Liver (tissue), 9 donors: ENCODE measurements around the gene PTPRN2. TPM values are rescaled to one million over a fixed set of nuclear protein-coding genes. Genes with fewer than 3 reads are reported as not detected.
A peak's percentile ranks its signal among the peaks of the same experiment; 100 is the strongest.

Experiments used
- DNase-seq: peaks from one replicate; pipeline ENCODE4 v3.0.0-alpha.2; 2017; ENCODE audit warnings: low spot score
- H3K27ac ChIP-seq, 2 donors: one replicate each; pipeline ENCODE4 v1.7.0; 2013; ENCODE audit warnings: inconsistent platforms in 2 of 2, low read length in 2 of 2, control low read depth in 1 of 2, low read depth in 1 of 2, mild to moderate bottlenecking in 1 of 2
- H3K27me3 ChIP-seq, 4 donors: one replicate each; pipeline versions ENCODE4 v1.6.1 to v1.7.0; 2013; ENCODE audit warnings: low read length in 3 of 4, inconsistent platforms in 1 of 4, mild to moderate bottlenecking in 1 of 4, moderate library complexity in 1 of 4; ENCODE audit not compliant: control insufficient read depth in 4 of 4, insufficient read depth in 4 of 4
- H3K36me3 ChIP-seq, 4 donors: one replicate each; pipeline versions ENCODE4 v1.6.1 to v1.7.0; 2013; ENCODE audit warnings: low read length in 3 of 4, mild to moderate bottlenecking in 3 of 4, low read depth in 1 of 4, moderate library complexity in 1 of 4; ENCODE audit not compliant: control insufficient read depth in 4 of 4, insufficient read depth in 3 of 4
- H3K4me1 ChIP-seq, 4 donors: one replicate each; pipeline versions ENCODE4 v1.6.1 to v1.7.0; 2013; ENCODE audit warnings: low read length in 3 of 4, mild to moderate bottlenecking in 3 of 4, moderate library complexity in 1 of 4; ENCODE audit not compliant: control insufficient read depth in 4 of 4, insufficient read depth in 4 of 4
- H3K4me3 ChIP-seq, 3 donors: one replicate each; pipeline versions ENCODE4 v1.6.1 to v1.7.0; 2013; ENCODE audit warnings: low read length in 3 of 3, control low read depth in 1 of 3, low read depth in 1 of 3, mild to moderate bottlenecking in 1 of 3
- H3K9ac ChIP-seq, 2 donors: one replicate each; pipeline ENCODE4 v1.7.0; 2013; ENCODE audit warnings: low read length in 2 of 2, mild to moderate bottlenecking in 2 of 2, moderate library complexity in 2 of 2, control low read depth in 1 of 2, low read depth in 1 of 2
- H3K9me3 ChIP-seq, 4 donors: one replicate each; pipeline versions ENCODE4 v1.6.1 to v1.7.0; 2013; ENCODE audit warnings: low read length in 3 of 4; ENCODE audit not compliant: control insufficient read depth in 4 of 4
- EGR1 ChIP-seq, 2 donors: IDR thresholded peaks; 2 replicates each; pipeline ENCODE4 v1.6.1; 2016 to 2018; ENCODE audit warnings: antibody characterized with exemption in 2 of 2, low read depth in 2 of 2
- FOXA1 ChIP-seq: IDR thresholded peaks from 2 replicates; pipeline ENCODE4 v1.6.1; 2016; ENCODE audit warnings: antibody characterized with exemption
- FOXA2 ChIP-seq: IDR thresholded peaks from 2 replicates; pipeline ENCODE4 v1.6.1; 2016; ENCODE audit warnings: antibody characterized with exemption
- GABPA ChIP-seq, 2 donors: IDR thresholded peaks in 1 of 2; conservative IDR thresholded peaks in 1 of 2; 2 replicates each; pipeline ENCODE4 v1.6.1; 2016; ENCODE audit warnings: antibody characterized with exemption in 2 of 2, mild to moderate bottlenecking in 1 of 2, moderate library complexity in 1 of 2
- HNF4A ChIP-seq, 2 donors: conservative IDR thresholded peaks; 2 replicates each; pipeline ENCODE4 v1.6.1; 2016; ENCODE audit warnings: antibody characterized with exemption in 2 of 2, mild to moderate bottlenecking in 2 of 2
- RAD21 ChIP-seq, 2 donors: IDR thresholded peaks; 2 replicates each; pipeline ENCODE4 v1.6.1; 2016; ENCODE audit warnings: antibody characterized with exemption in 2 of 2, mild to moderate bottlenecking in 2 of 2
- REST ChIP-seq: IDR thresholded peaks from 2 replicates; pipeline ENCODE4 v1.6.1; 2016; ENCODE audit warnings: antibody characterized with exemption, mild to moderate bottlenecking
- SP1 ChIP-seq: IDR thresholded peaks from 2 replicates; pipeline ENCODE4 v1.6.1; 2018; ENCODE audit warnings: antibody characterized with exemption, mild to moderate bottlenecking
- TAF1 ChIP-seq: conservative IDR thresholded peaks from 2 replicates; pipeline ENCODE4 v1.6.1; 2016; ENCODE audit warnings: antibody characterized with exemption, mild to moderate bottlenecking
- ZBTB33 ChIP-seq: IDR thresholded peaks from 2 replicates; pipeline ENCODE4 v1.6.1; 2016; ENCODE audit warnings: antibody characterized with exemption
- whole genome bisulfite sequencing: extraction: QIAGEN DNeasy Blood & Tissue Kit; methylation state at CpG from one replicate; pipeline ENCODE4 v1.1.7; 2013; 5-methylcytosine and 5-hydroxymethylcytosine counted together
- polyA plus RNA-seq, 2 donors: library from polyadenylated mRNA; stranded (reverse) in 1 of 2; unstranded in 1 of 2; fragments of 200-250 nt in 1 of 2; fragments of >200 nt in 1 of 2; fragmentation: Nextera tagmentation in 1 of 2; extraction: Ambion mirVana in 1 of 2; gene quantifications; one replicate each; pipeline versions ENCODE4 v1.2.1 to v1.2.3, GENCODE V29; 2013 to 2015
- total RNA-seq, 2 donors: library from RNA; depleted of rRNA; stranded (reverse); fragments of >200 nt; gene quantifications; one replicate each; pipeline ENCODE4 v1.2.3, GENCODE V29; 2014
- TF ChIP-seq, protein P1 (sequence below): IDR thresholded peaks from 2 replicates; pipeline ENCODE4 v1.6.1; 2016; ENCODE audit warnings: antibody characterized with exemption
- donor health status: healthy.
- donor health status: healthy.
- donor health status: healthy.
- donor health status: healthy.
- donor health status: healthy.

Gene PTPRN2
- total and polyA plus RNA-seq, 4 donors = 0.75 to 1.9 (median 1.1) TPM

- no peak overlapping the region for H3K27ac ChIP-seq
- no peak for TF ChIP-seq SP1
- TF ChIP-seq EGR1 (IDR thresholded peaks at IDR 0.05; ENCODE audit: low read depth in 2 of 2) = no peak
- TF ChIP-seq, protein P1, sequence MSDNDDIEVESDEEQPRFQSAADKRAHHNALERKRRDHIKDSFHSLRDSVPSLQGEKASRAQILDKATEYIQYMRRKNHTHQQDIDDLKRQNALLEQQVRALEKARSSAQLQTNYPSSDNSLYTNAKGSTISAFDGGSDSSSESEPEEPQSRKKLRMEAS = no peak
- TF ChIP-seq GABPA (IDR thresholded peaks at IDR 0.05 in 1 of 2, conservative IDR thresholded peaks at IDR 0.05 in 1 of 2) = no peak
- H3K27me3 ChIP-seq = peaks cover 0 to 8% (median 1%) of the 10 kb centered on the region in 4 donors
- no peak for DNase-seq
- 91% methylated on average over 24 of the region's 24 CpGs for whole genome bisulfite sequencing
- H3K9ac ChIP-seq = no peak overlapping the region
- no peaks in the 10 kb centered on the region for H3K9me3 ChIP-seq
- H3K4me1 ChIP-seq = peaks cover 0 to 5% (median 0%) of the 10 kb centered on the region in 4 donors
- H3K4me3 ChIP-seq = no peak overlapping the region
- H3K36me3 ChIP-seq = no peaks in the 10 kb centered on the region
Observed at GRCh38 chr7:157570531-157571200, 1017.0 kb downstream of the PTPRN2 start.

DNA sequence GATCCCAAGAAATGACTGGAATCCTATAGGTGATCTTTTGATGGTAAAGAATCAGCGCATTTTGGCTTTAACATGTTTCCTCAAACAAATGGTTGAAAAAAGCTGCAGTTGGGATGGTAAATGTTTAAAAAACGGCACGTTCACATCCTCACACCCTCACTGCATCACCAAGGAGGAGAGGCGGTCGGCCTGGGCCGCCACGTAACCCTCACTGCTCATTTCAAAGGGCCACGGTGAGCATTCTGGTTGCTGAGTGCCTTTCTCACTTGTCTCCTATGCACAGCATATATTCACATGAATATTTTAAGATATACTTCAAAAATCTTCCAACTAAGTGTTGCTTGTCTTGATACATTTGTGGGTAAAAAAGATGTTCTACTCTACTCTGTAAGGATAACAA is 1017.7 kb downstream of the PTPRN2 start:
- no peaks in the 10 kb centered on the region for H3K9me3 ChIP-seq
- no peak for DNase-seq
- peaks cover 0 to 8% (median 1%) of the 10 kb centered on the region in 4 donors for H3K27me3 ChIP-seq
- no peak for TF ChIP-seq TAF1
- no peak for TF ChIP-seq HNF4A (conservative IDR thresholded peaks at IDR 0.05)
- no peak for TF ChIP-seq REST
- TF ChIP-seq, protein P1 = no peak
- no peak for TF ChIP-seq FOXA1
- H3K4me1 ChIP-seq = peaks cover 0 to 5% (median 0%) of the 10 kb centered on the region in 4 donors
- 91% methylated on average over 8 of the region's 8 CpGs for WGBS
- H3K36me3 ChIP-seq = no peaks in the 10 kb centered on the region
- no peak overlapping the region for H3K27ac ChIP-seq
- no peak overlapping the region for H3K4me3 ChIP-seq
- H3K9ac ChIP-seq = no peak overlapping the region

DNA sequence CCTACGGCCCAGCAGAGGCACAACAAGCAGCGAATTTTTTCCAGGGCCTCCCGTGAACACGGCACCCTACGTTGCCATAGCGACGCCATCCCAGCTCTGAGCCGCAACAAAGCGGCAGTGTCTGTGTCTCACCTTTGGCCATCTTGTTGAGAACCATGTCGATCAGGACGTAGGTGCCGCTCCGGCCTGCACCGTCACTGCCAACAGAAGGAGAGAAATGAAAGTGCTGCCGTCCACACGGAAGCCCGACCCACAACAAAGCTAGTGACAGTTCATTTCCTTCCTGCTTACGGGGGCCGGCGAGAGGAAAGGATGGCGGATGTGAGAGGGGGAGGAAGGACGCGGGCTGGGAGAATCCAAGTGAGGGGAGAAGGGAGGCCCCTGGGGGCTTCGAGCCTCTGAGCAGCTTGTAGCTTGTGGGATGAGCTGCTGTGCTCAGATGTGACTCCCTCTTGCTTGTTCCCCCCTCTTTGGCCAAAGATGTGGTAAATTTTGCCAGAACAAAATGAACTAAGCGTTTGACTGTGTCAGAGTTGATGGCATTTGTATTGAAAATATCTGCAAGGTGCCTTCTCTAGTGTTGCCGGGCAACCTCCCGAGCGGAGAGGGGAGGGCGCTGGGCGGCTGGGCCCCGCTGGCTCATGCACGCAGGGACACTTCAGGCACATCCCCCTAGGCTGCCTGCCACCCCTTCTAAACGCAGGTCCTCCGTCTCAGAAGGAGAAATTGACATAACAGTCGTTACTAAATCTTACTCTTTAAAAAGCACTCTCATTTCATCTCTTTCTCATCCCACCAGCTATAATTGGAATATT is 1018.6 kb downstream of the PTPRN2 start:
- peak; percentile 40 for DNase-seq

More for the DNA sequence above, 1018.6 kb downstream of the PTPRN2 start:
- WGBS = 24% methylated on average over 35 of the region's 35 CpGs
- TF ChIP-seq RAD21 (IDR thresholded peaks at IDR 0.05) = peak in 1 of 2 donors; percentile 25
- TF ChIP-seq ZBTB33 = no peak
- no peak for TF ChIP-seq FOXA2
- H3K9me3 ChIP-seq = no peaks in the 10 kb centered on the region
- H3K27me3 ChIP-seq = peaks cover 0 to 8% (median 1%) of the 10 kb centered on the region in 4 donors
- H3K36me3 ChIP-seq = no peaks in the 10 kb centered on the region
- H3K4me1 ChIP-seq = peaks cover 0 to 5% (median 0%) of the 10 kb centered on the region in 4 donors
- no peak overlapping the region for H3K9ac ChIP-seq
- H3K27ac ChIP-seq = peak overlapping the region in 1 of 2 donors; percentile 10
- H3K4me3 ChIP-seq = peak overlapping the region; percentile 35 to 79 (median 46)
